ENCODE results near the gene KCNA2. TPM values are rescaled to one million over a fixed set of nuclear protein-coding genes. Genes with fewer than 3 reads are reported as not detected.

Gene KCNA2
- total RNA-seq, 4 donors from 2014 or later, result 0.04 to 2.0 (median 0.67) TPM

GRCh38 chr1:110616587-110616986 lies 10.4 kb upstream of the KCNA2 start:
- H3K9me3 ChIP-seq, result no peaks in the 10 kb centered on the region
- peaks cover 0 to 88% (median 1%) of the 10 kb centered on the region in 4 donors for H3K27me3 ChIP-seq
- no peak overlapping the region for H3K4me3 ChIP-seq
- TF ChIP-seq CTCF (IDR thresholded peaks at IDR 0.05), result no peak
- TF ChIP-seq POLR2A (IDR thresholded peaks at IDR 0.05), result no peak
- H3K4me1 ChIP-seq, result peaks cover 0 to 16% (median 5%) of the 10 kb centered on the region in 3 donors
- H3K36me3 ChIP-seq, result no peaks in the 10 kb centered on the region
- no peak for DNase-seq
- WGBS, 2 donors, result 8 to 15% methylated on average over 3 of the region's 3 CpGs
- no peak overlapping the region for H3K27ac ChIP-seq
- intact Hi-C loops (cut with DNase I), result loop anchor here (5.0 kb wide), 4 partner anchors 59 to 166 kb away; no protein-coding TSS in a partner anchor

GRCh38 chr1:110615548-110616130 lies 9.5 kb upstream of the KCNA2 start:
- WGBS, 2 donors, result 13 to 16% methylated on average over 9 of the region's 9 CpGs
- Histone ChIP-seq H3K27me3 (peaks cover 0 to 88% (median under 1%) of the 10 kb centered on the region in 4 donors), H3K9me3 (no peaks in the 10 kb centered on the region), H3K36me3 (no peaks in the 10 kb centered on the region), H3K4me3 (no peak overlapping the region), H3K27ac (no peak overlapping the region), H3K4me1 (peaks cover 0 to 16% (median 5%) of the 10 kb centered on the region in 3 donors)
- intact Hi-C loops (cut with DNase I), result loop anchor here (5.0 kb wide), 4 partner anchors 58 to 167 kb away; no protein-coding TSS in a partner anchor
- no peak for DNase-seq
- TF ChIP-seq CTCF (IDR thresholded peaks at IDR 0.05), result peak; percentile 36 to 82 (median 71)
- no peak for TF ChIP-seq POLR2A (IDR thresholded peaks at IDR 0.05)

- Histone ChIP-seq H3K4me1 (peaks cover 0 to 13% (median 1%) of the 10 kb centered on the region in 3 donors), H3K36me3 (no peaks in the 10 kb centered on the region), H3K27me3 (peaks cover 0 to 87% (median 8%) of the 10 kb centered on the region in 4 donors), H3K4me3 (no peak overlapping the region), H3K9me3 (no peaks in the 10 kb centered on the region), H3K27ac (no peak overlapping the region)
- WGBS, 2 donors, result 57 to 72% methylated on average over 9 to 10 of the region's 10 CpGs
- intact Hi-C loops (cut with DNase I), result no loop called here
- TF ChIP-seq CTCF (IDR thresholded peaks at IDR 0.05), result no peak
- TF ChIP-seq POLR2A (IDR thresholded peaks at IDR 0.05), result no peak
- no peak for DNase-seq
Measured at GRCh38 chr1:110612060-110612745, 6.0 kb upstream of the KCNA2 start.

GRCh38 chr1:110610696-110611286 lies 4.6 kb upstream of the KCNA2 start:
- DNase-seq, result no peak
- H3K4me1 ChIP-seq, result peaks cover 8 to 27% (median 15%) of the 10 kb centered on the region in 3 donors
- no peak for TF ChIP-seq POLR2A (IDR thresholded peaks at IDR 0.05)
- no peak for TF ChIP-seq CTCF (IDR thresholded peaks at IDR 0.05)
- H3K4me3 ChIP-seq, result no peak overlapping the region
- peaks cover 0 to 87% (median 12%) of the 10 kb centered on the region in 4 donors for H3K27me3 ChIP-seq
- intact Hi-C loops (cut with DNase I), result no loop called here
- H3K27ac ChIP-seq, result no peak overlapping the region
- WGBS, 2 donors, result 86 to 93% methylated on average over 3 of the region's 4 CpGs
- H3K9me3 ChIP-seq, result no peaks in the 10 kb centered on the region
- H3K36me3 ChIP-seq, result no peaks in the 10 kb centered on the region

- no peak for TF ChIP-seq CTCF (IDR thresholded peaks at IDR 0.05)
- no peak for TF ChIP-seq POLR2A (IDR thresholded peaks at IDR 0.05)
- intact Hi-C loops (cut with DNase I), result no loop called here
- H3K27ac ChIP-seq, result no peak overlapping the region
- H3K27me3 ChIP-seq, result peaks cover 0 to 88% (median 13%) of the 10 kb centered on the region in 4 donors
- peaks cover 11 to 31% (median 18%) of the 10 kb centered on the region in 3 donors for H3K4me1 ChIP-seq
- H3K9me3 ChIP-seq, result no peaks in the 10 kb centered on the region
- H3K36me3 ChIP-seq, result no peaks in the 10 kb centered on the region
- no peak overlapping the region for H3K4me3 ChIP-seq
- DNase-seq, result no peak
Measured at GRCh38 chr1:110610084-110610483, 3.9 kb upstream of the KCNA2 start.

Measured in esophagus squamous epithelium (tissue), 5 donors.